Measurements from ENCODE around the gene PRODH.
"Not testable (repeated sequence)": the region's sequence is repeated elsewhere in the genome, so short reads cannot be mapped to it uniquely, and the experiment has no call there.

Gene PRODH

DNA sequence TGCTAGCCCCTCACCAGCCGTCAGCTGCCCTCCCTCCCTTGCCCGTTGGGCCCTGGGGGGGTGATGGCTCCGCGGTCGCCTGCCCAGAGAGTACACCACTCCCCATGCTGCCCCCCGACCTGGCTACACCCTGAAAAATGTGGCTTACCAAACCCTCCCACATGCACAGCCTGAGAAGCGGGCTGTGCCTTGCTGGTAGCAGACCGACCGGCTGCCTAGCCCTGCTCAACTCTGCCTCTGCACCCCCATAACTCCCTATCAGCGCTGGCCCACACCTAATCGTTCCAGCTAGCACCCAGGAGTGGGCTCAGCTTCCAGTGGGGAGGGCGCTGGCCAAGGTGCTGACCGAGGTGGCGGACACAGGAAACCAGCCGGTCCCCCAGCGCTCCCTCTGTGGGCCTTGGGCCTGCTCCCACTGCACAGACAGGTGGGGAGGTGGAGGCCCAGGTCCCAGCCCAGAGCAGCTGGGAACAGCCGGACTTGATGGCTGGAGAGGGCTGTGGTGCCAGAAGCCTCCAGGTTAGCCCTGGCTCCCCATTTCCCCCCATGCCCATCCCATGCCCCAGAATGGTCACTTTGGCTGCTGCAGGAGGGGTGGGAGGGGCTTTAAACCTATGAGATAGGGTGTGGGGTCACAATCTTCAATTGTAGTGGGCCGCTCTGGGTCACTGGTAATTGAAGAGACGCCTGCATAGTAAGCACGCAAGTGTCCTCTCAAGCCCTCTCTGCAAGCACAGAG lies 32.1 kb upstream of the PRODH start:
- DNase-seq: no peak

DNA sequence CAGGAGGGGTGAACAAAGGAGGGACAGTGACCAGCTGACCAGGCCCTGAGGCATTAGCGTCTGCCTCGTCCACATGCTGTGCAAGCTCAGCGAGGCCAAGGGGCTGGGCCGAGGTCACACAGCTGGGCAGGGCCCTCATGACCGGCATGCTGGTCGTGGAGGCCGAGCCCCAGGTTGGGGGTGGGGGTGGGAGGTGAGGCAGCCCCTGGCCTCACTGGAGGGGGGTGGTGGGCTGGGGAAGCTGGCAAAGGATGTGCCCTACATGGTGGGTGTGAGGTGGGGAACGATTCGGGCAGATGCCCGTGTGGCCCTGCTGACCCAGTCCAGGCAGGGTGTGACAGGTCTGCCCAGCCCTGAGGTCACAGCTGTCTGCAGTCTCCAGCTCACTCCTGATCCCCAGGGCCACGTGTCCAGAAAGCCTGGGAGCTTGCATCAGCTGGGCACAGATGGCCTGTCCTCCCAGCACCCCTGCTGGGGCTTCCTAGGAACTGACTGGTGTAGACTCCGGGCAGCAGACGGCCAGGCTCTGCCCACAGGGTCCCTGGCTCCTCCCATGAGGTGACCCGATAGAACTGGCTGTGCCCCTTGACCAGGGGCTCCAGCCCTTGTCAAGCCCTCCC lies 31.4 kb upstream of the PRODH start:
- not testable (repeated sequence) for DNase-seq

DNA sequence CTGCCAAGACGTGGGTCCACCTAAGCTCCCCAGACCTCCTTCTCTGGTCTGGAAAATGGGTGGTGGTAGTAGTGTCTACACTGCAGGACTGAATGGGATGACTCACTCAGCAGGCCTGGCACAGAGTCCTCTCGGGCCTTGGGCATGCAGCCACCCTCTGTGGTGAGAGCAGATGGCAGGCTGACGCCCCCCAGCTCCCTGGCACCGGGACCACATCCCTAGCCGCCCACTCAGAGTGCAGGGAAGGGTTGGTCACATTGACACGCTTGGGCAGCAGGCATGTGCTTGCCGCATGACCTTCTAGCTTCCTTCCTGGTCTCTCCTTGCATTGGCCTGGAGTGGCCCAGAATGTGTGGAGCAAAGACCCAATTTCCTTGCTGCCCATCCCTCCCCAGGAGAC lies 30.7 kb upstream of the PRODH start:
- no peak for DNase-seq

DNA sequence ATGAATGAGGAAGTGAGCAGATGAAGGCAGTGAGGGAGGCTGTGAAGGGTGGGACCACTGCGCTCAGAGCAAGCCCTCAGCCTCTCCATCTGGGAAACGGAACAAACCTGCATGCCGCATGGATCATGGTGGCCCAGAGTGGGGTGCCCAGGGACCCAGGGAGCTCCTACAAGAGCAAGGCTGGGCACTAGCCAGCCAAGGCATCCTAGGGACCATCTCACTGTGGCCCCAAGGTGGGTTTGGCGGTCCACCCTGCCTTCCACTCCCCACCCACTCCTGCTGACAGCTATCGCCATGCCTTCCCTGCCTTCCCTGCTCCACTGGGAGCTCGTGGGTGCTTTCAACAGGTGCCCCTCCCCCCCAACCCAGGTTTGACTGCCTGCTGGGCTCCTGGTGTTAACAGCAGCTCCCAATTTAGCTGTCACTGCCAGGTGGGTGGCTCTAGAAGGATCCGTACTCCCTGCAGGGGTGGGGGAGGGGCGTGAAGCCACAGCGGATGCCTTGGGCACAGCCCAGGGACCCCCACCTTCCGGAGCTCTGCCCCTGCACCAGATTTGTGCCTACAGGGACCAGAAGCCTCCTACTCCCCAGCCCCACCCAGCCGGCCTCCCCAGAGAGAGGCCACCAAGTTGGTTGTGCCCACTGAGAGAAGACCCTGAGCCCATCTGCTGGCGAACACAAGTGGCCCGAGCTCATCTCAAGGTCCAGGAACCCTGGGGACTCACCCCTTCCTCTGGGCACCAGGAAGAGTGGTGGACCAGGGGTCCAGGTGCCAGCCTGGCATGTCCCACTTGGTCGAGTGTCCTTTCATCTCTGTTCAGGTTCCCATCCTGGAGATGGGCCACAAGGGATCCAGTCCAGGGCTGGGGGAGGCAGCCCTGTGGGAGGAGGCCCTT lies 29.7 kb upstream of the PRODH start:
- no peak for DNase-seq

DNA sequence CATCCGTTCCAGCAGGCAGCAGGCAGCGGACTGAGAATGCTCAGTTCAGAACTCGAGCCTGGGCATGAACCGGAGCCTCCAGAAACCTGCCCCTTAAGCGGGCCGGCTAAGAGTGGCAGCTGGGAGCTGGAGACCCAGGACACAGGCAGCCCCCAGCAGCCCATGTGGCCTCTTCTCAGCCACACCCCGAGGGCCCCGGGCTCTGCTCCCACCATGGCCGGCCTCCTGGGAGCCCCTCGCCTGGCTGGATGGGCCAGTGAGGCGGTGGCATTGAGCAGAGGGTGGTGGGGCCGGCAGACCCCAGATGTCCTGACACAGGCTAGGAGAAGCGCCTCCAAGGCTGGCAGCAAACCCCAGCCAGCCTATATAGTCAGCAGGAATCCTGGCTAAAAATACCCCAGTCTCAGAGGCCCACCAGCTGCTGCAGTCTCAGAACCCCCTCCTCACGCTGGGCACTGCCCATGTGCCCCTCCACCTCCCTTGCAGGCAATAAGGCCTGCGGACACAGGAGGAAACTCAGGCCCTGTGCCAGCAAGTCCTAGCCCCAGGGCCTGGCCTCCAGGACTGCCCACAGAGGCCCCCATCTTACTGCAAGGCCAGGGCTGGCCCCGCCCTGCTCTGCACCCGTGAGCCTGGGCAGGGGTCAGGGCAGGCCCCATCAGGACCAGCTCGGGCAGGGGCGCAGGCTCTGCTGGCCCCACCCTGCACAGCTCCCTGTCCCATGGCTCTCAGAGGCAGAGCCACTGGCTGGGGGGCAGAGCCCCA lies 28.6 kb upstream of the PRODH start:
- not testable (repeated sequence) for DNase-seq

DNA sequence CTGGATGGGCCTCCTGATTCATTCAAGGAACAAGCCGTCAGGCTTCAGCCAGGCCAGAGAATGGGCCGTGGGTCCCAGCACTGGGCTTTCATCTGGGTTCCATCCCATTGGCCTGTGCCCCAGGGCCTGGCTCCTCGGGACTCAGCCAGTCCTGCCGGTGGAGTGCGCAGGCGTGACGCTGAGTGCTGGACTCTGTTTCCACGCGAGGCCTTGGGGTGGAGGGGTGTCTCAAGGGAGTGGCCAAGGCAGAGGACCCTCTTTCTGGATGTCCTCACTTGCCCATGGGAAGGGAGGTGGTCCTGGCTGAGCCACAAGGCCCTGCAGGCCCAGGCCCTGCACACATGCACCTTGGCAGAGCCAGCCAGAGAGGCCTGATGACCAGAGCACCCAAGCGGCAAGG lies 28.0 kb upstream of the PRODH start:
- not testable (repeated sequence) for DNase-seq

DNA sequence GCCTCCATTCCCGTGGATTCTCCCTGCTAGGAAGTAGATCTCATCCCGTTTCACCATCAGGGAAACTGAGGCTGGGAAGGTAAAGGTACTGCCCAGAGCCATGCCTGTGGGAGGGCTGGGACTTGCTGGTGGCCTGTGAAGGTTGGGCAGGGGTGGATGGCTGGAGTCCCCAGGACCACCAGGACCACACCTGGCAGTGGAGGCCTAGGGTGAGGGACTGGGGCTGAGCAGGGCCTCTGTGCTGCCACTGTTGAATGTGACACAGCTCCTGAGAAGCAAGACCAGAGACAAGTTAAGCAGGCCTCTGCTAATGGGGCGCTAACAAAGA lies 26.2 kb upstream of the PRODH start:
- DNase-seq: no peak

DNA sequence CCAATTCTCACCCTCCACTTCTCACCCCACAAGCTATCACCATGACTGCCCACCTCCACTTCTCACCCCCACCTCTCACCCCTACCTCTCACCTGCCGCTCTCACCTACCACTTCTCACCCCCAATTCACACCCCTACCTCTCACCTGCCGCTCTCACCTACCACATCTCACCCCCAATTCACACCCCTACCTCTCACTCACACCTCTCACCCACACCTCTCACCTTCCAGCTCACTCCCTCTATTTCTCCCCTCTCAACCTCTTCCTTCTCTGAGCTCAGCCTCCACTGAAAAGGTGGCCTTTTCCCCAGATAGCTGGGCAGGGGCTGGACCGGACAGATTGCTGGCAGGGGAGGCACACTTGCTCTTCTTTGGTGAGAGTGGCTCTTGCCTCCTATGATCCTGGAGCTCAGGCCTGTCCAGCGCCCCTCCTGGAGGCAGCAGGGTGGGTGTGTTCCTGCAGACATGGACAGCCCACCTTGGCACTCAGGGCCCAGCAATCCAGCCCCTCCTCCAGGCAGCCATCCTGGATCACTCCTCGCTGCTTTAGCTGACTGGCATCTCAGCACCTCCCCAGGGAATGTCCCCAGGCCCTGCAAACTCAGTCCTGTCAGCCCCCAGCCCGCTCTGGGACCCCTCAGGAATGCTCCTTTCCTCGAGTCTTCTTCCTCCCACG lies 25.7 kb upstream of the PRODH start:
- DNase-seq: not testable (repeated sequence)

DNA sequence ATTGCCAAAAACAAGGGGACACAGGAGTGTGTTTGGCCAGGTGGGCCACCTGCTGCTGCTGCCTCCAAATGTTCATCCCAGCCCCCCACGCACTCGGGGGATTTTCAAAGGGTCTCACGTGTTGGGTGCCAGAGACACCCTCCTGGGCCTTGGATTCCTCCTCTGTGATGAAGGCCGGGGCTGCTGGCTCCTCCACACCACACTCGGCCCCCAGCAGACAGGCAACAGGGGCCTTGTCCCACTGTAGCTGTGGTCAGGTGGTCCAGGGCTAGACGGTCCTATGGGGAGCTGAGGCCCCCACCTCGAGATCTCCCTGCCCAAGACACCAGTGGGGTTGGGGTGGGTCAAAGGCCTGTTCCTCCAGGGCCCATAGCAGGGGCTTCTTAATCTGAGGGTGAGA lies 25.1 kb upstream of the PRODH start:
- not testable (repeated sequence) for DNase-seq

DNA sequence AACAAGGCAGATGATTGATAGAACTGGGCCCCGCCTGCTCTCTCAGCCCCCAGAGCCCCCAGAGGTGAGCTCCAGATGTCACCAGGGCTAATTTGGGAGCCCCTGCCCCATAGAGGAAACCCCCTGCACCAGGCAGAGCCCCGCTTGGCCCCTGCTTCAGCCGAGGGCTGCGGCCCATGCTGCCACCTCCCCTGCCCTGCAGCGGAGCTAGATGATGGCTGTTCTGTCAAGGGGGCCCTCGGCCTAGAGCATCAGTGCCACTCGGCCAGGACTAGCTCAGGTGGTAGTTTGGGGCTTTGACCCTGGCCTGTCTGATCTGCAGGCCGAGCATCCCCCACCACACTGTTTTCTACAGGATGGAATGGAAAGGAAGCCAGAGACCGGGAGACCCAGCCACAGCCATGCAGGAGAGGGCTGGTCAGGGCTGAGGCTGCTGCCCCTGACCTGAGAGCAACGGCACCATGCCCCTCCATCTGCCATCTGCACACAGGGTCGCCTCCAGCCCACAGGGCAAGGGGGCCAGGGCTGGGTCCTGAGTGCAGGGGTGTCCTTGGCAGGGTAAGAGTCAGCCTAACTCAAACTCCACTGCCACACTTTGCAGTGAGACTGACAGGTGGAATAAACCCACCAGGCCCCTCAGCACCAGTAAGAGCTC lies 24.2 kb upstream of the PRODH start:
- not testable (repeated sequence) for DNase-seq

DNA sequence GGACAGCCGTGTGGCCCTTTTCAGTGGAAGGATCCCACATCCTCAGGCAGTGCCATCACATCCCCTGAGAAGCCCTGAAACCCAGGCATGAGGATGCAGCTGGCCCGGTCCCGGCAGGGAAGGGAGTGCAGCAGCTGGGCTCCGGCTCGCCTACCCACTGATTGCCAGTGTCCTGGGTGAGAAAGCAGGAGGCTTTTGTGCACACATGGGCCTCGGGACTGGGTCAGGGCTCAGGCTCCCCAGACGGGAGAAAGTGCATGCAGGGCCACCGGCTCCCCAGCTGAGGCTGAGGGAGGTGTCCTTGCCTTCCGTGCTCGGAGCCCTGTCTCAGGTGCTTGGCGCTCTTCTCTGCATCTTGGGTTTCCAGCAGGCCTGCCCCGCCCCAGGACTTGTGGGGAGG lies 23.6 kb upstream of the PRODH start:
- not testable (repeated sequence) for DNase-seq

DNA sequence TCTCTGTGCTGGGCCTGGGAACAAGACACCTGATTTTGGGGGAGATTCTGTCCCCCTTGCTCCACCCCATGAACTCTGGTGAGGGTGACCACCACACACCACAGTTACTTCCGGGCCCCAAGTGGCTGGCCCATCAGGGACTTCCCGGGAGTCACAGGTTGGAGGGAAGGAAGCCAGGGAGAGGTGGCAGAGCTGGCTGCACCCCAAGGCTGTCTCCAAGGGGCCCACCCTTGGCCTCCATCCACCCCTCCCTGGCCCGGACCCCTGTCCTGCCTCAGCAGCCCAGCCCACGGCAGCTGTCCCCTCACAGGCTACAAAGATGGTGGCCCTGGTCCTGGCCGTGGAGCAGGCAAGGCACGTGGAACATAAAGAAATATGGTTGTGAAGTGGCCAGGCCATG lies 23.2 kb upstream of the PRODH start:
- DNase-seq: not testable (repeated sequence)

DNA sequence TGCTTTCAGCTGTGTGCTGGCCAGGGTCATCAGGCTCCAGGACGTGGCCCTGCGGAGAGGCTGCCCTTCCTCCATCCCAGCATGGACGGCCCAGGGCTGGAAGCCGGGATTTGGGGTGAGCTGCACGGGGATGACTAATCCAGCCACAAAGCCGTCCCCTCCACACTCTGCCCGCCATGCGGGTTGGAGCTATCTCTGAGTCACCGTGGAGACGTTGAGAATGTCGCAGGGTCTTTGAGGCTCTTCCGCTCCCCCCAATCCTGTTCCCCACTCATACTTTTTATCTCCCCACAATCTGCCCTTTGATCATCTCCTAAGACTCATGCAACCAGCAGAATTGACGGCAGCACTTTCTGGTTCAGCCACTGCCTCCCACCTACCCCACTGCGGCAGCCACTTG lies 22.6 kb upstream of the PRODH start:
- DNase-seq: not testable (repeated sequence)

DNA sequence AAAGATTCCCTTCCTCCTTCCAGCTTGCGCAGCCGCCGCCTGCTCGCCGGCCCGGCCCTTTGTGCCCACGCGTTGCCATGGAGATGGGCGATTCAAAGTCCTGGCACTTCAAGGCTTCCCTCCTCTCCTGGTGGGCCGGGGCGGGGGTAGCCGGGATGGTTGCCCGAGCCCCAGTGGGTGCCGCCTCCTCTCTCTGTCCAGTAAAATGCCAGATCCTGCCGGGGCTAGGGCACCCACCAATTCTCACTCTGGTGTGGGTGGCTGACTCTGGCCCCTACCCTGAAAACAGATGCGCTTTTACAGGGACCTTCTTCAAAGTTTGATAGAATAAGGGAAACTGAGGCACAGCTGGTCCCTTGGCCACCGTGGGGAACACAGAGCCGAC lies 22.2 kb upstream of the PRODH start:
- not testable (repeated sequence) for DNase-seq

DNA sequence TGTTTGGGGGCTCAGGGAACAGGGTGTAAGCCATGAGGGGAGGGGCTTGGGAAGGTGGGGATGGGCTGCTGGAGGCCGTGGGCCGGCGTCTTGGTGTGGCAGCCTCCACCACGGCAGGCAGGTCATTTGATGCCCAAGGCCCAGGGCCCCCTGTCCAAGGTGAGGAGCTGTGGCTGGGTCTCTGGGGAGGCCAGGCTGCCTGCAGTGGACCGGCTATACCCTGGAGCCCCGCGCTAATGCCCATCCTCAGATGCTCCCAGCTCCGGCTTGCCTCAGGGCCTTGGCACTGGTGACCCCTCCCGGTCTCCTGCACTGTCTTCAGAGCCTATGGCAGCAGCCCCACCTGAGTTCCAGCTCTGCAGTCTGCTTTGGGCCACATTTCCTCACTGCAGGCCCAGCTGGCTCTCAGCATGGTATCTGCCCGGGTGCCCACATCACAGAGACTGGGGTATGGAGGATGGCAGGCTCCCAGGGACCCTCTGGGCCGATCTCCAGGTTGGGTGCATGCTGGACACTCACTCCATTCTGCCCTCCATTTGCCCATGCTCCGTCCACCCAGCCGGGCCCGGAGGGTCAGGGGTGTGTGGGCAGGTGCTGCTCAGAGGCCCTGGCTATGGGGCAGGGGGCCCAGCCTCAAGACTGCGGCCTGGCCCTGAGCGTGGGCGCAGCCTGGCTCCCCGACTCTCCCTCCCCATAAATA lies 21.7 kb upstream of the PRODH start:
- DNase-seq: not testable (repeated sequence)

DNA sequence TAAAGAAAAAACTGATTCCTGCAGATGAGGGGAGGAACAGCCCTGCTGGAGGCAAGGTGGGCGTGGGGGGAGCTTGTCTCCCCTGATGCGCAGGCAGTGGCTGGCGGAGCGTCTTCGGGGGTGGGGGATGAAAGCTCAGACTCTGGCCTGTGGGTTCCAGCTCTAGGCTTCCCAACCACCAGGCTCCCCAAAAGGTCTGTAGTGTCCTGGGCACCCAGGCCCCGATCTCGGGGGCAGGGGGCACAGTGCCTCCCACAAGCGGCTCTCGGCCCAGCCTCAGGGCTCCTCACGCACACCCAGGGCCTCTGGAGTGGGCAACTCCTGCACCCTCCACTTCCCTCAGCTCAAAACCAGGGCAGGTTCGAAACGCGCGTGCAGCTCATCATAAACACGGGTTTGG lies 20.9 kb upstream of the PRODH start:
- not testable (repeated sequence) for DNase-seq

DNA sequence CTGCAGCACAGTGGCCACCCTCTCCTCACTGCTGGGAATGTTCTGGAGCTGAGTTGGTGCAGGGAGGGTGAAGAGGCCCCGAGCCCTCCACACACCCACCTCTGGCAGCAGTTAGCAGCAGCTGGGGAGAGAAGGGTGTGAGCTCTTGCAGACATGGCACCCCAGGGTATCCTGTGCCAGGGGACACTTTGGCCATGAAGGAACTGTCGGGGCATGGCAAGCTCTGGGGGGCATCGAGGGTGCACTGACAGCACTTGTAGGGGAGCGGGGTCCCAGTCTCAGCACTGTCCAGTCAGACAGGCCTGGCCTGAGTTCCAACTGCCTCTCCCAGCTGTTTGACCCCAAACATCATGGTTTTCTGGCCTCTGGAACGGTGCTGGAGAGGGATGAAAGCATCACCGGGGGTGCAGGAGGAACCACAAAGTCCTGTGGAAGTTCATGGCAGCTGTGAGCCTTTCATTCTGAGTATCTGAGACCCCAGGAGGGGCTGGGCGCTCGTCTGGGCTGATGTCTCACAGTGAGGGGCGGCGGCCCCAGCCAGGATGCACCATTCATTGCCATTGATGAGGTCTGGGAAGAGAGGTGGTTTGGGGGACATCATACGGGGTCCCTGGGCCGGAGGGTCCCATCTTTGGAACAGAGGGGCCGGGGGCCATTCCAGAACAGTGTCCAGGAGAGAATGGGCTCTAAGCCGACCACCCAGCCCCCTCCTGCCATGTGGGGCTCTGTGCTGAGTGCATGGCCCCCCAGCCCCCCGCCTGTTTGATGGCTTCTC lies 20.2 kb upstream of the PRODH start:
- DNase-seq: not testable (repeated sequence)

DNA sequence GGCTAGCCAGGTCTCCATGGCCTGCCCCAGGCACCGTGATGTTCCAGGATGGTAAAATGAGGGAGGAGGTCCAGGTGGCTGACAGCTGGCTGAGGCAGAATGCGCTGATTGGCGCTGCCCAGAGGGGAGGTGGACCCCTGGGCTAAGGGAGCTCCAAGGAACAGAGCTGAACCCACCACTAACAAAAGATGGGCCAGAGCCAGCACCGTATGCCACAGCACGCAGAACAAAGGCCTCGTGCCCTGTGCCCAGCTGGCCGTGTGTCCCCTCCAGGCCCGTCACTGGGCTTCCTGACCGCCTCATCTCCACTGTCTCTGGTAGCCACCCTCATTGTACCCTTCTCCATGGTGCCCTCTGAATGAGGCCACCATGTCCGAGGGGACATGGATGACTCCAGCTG lies 19.6 kb upstream of the PRODH start:
- no peak for DNase-seq

DNA sequence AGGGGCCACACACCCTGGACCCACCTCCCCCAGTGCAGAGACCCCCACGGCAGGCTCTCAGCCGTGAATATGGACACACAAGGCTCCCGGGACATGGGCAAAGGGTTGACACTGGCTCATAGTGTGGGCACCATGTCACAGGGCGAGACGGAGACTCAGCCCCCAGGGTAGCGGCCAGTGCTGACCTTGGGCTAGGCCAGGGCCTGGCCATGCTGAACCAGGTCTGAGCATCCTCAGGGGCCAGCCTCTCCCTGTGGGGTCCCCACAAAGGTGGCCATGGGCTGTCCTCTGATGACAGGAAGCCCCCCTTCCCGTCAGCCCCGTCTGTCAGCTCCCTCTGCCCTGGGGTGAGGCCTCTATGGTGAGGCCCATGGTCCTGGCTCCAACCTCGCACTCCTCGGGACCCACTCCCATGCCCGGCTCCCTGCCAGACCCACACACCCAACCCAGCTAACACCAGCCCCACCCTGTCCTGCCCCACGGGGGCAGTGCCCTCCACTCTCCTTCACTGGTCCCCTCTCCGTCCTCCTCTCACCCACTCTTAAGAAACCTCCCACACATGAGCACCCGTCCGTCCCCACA lies 19.0 kb upstream of the PRODH start:
- no peak for DNase-seq
